HepG2 (cell line): ENCODE data around the gene PTPRD. TPM values are rescaled to one million over a fixed set of nuclear protein-coding genes. Genes with fewer than 3 reads are reported as not detected.

ENCODE experiments used
- ATAC-seq: fragments of 200-7000 bp; cut with Tn5 transposase; 3 replicates; pipeline ENCODE4 v1.9.1; 2020; ENCODE audit warnings: mild to moderate bottlenecking, moderate library complexity
- BruUV-seq: library from RNA; stranded (reverse); fragments of 400-500 nt; replicated peaks from 2 replicates; lab custom pipeline; 2021; lab: Mats Ljungman, UMichigan
- CTCF ChIA-PET: fragments of 300-600 bp; formaldehyde crosslinking; extraction: SDS; loops from one replicate; lab custom pipeline; 2021; ENCODE audit warnings: low total read pairs, inconsistent platforms, low intra/inter-chr PET ratio; lab: Yijun Ruan, JAX
- POLR2A ChIA-PET: fragments of 350-600 bp; sonication (Branson Sonifier 250); formaldehyde crosslinking; loops from one replicate; lab custom pipeline; 2020; ENCODE audit warnings: antibody characterized with exemption, inconsistent platforms; lab: Yijun Ruan, JAX
- DNase-seq: peaks from one replicate; pipeline ENCODE4 v3.0.0-alpha.2; 2015; ENCODE audit warnings: low spot score
- FAIRE-seq: peaks from 3 replicates; lab custom pipeline; 2011; peaks lifted over from hg19 to GRCh38; lab: Jason Lieb, UNC
- H2AFZ ChIP-seq: one replicate; pipeline ENCODE4 v1.6.1; 2011; ENCODE audit warnings: low read length, inconsistent platforms
- H3K27ac ChIP-seq: fragments of 300-600 bp; 3 replicates; pipeline ENCODE4 v1.8.0; 2011; ENCODE audit warnings: mixed run types, mild to moderate bottlenecking, mixed read lengths, low read length, inconsistent platforms; ENCODE audit not compliant: insufficient read depth; ENCODE audit errors: extremely low read length
- H3K27me3 ChIP-seq, 2 experiments: fragments of 200-600 bp in 1 of 2; 2 replicates in 1 of 2; 3 replicates in 1 of 2; pipeline versions ENCODE4 v1.6.0 to v1.8.0; 2011; ENCODE audit warnings: low read length in 2 of 2, mild to moderate bottlenecking in 2 of 2, moderate library complexity in 2 of 2, inconsistent platforms in 1 of 2; ENCODE audit not compliant: insufficient read depth in 2 of 2, control insufficient read depth in 1 of 2
- H3K36me3 ChIP-seq, 2 experiments: fragments of 200-600 bp in 1 of 2; replicated peaks in 1 of 2; 2 replicates in 1 of 2; 3 replicates in 1 of 2; pipeline versions ENCODE4 v1.5.1 to v1.8.0; 2011; ENCODE audit warnings: low read length in 2 of 2, inconsistent platforms in 1 of 2; ENCODE audit not compliant: insufficient read depth in 2 of 2, control insufficient read depth in 1 of 2
- H3K4me1 ChIP-seq: 2 replicates; pipeline ENCODE4 v1.5.1; 2012; ENCODE audit warnings: low read length, inconsistent platforms; ENCODE audit not compliant: insufficient read depth
- H3K4me2 ChIP-seq: 2 replicates; pipeline ENCODE4 v1.6.0; 2011; ENCODE audit warnings: low read depth, low read length, inconsistent platforms
- H3K4me3 ChIP-seq, 3 experiments: fragments of 200-600 bp in 1 of 3; sonication (generic), shearing (Covaris generic) in 1 of 3; replicated peaks in 1 of 3; 2 replicates each; pipeline ENCODE4 v1.5.1; 2011 to 2016; ENCODE audit warnings: low read length in 3 of 3, inconsistent platforms in 2 of 3, low read depth in 2 of 3, mild to moderate bottlenecking in 2 of 3, control low read depth in 1 of 3, mixed read lengths in 1 of 3; ENCODE audit not compliant: insufficient read depth in 1 of 3
- H3K79me2 ChIP-seq: one replicate; pipeline ENCODE4 v1.6.1; 2011; ENCODE audit warnings: low read length, inconsistent platforms; ENCODE audit not compliant: insufficient read depth
- H3K9ac ChIP-seq: 2 replicates; pipeline ENCODE4 v1.6.0; 2011; ENCODE audit warnings: mild to moderate bottlenecking, low read depth, low read length, inconsistent platforms; ENCODE audit not compliant: insufficient read depth
- H3K9me3 ChIP-seq: 2 replicates; pipeline ENCODE4 v1.5.1; 2012; ENCODE audit warnings: mild to moderate bottlenecking, low read length
- H4K20me1 ChIP-seq: 2 replicates; pipeline ENCODE4 v1.6.0; 2011; ENCODE audit warnings: inconsistent platforms, mild to moderate bottlenecking, low read length, moderate library complexity; ENCODE audit not compliant: insufficient read depth
- CEBPG ChIP-seq: IDR thresholded peaks from 2 replicates; pipeline ENCODE4 v1.6.1; 2016
- HMG20A ChIP-seq: IDR thresholded peaks from 2 replicates; pipeline ENCODE4 v1.6.1; 2016; ENCODE audit warnings: borderline replicate concordance
- HNF1A ChIP-seq, 2 experiments: sonication (generic) in 1 of 2; formaldehyde crosslinking in 1 of 2; IDR thresholded peaks; 2 replicates each; pipeline versions ENCODE4 v1.4.0 to v1.6.1; 2016 to 2020; ENCODE audit warnings: borderline replicate concordance in 1 of 2, low read depth in 1 of 2, mild to moderate bottlenecking in 1 of 2, missing genetic modification reagents in 1 of 2
- MLLT10 ChIP-seq: sonication (generic); formaldehyde crosslinking; IDR thresholded peaks from 2 replicates; pipeline ENCODE4 v1.4.0; 2020; ENCODE audit warnings: missing genetic modification reagents
- NCOA5 ChIP-seq: sonication (generic); formaldehyde crosslinking; IDR thresholded peaks from 2 replicates; pipeline ENCODE4 v1.4.0; 2020; ENCODE audit warnings: missing genetic modification reagents
- NCOR1 ChIP-seq: fragments of 200-600 bp; sonication (generic); IDR thresholded peaks from 2 replicates; pipeline ENCODE4 v1.7.0; 2017; ENCODE audit warnings: antibody characterized with exemption, low read length, borderline replicate concordance
- THAP9 ChIP-seq: sonication (generic); formaldehyde crosslinking; IDR thresholded peaks from 2 replicates; pipeline ENCODE4; 2020; ENCODE audit warnings: missing genetic modification reagents, mild to moderate bottlenecking, borderline replicate concordance
- YEATS2 ChIP-seq: sonication (generic); formaldehyde crosslinking; IDR thresholded peaks from 2 replicates; pipeline ENCODE4 v1.4.0; 2020; ENCODE audit warnings: missing genetic modification reagents, borderline replicate concordance
- ZC3H13 ChIP-seq: sonication (generic); formaldehyde crosslinking; IDR thresholded peaks from 2 replicates; pipeline ENCODE4 v1.8.1; 2023; ENCODE audit warnings: mild to moderate bottlenecking, missing genetic modification reagents, moderate library complexity
- ZNF354B ChIP-seq: sonication (generic); formaldehyde crosslinking; IDR thresholded peaks from 2 replicates; pipeline ENCODE4 v1.8.0; 2022; ENCODE audit warnings: mild to moderate bottlenecking, missing genetic modification reagents
- ZNF709 ChIP-seq: sonication (generic); formaldehyde crosslinking; IDR thresholded peaks from 2 replicates; pipeline ENCODE4 v1.5.0; 2020; ENCODE audit warnings: mild to moderate bottlenecking, missing genetic modification reagents
- WGBS: methylation state at CpG from one replicate; pipeline ENCODE4 v1.1.6; 2017; ENCODE audit warnings: low lambda C conversion rate; 5-methylcytosine and 5-hydroxymethylcytosine counted together
- in situ Hi-C: cut with HindIII; loops from 2 replicates; pipeline ENCODE4 v1.10.0; 2017; ENCODE audit warnings: low pct_unique_long_range_greater_than_20kb; ENCODE audit not compliant: extremely low pct_ligation_motif_present
- intact Hi-C: fragments of 100-400 bp; cut with micrococcal nuclease; formaldehyde crosslinking; loops from one replicate; pipeline ENCODE4 v1.10.0; 2022; ENCODE audit not compliant: unreplicated experiment
- polyA plus RNA-seq, 8 experiments: library from polyadenylated mRNA; depleted of rRNA in 3 of 8; stranded (reverse) in 7 of 8; unstranded in 1 of 8; fragments of >200 nt; fragmentation: Illumina TruSeq in 4 of 8; extraction: Trizol in 4 of 8; gene quantifications; 2 replicates each; pipeline versions ENCODE4 v1.2.1 to v1.2.3, GENCODE V29; 2011 to 2016; ENCODE audit warnings: low read depth in 4 of 8, missing spikeins in 1 of 8, mixed read lengths in 1 of 8; ENCODE audit not compliant: insufficient read depth in 1 of 8
- total RNA-seq, 5 experiments: library from RNA; depleted of rRNA; stranded (reverse); fragments of >200 nt; fragmentation: Illumina TruSeq; extraction: Trizol; gene quantifications; 2 replicates each; pipeline ENCODE4 v1.2.3, GENCODE V29; 2016; ENCODE audit warnings: low read depth in 1 of 5

Gene PTPRD
- total and polyA plus RNA-seq, 2 of the 13 experiments (the other 11 are each of a cell fraction or from before 2014, with no cell fraction given) = 0.05 TPM; not detected in 1

GRCh38 chr9:8420416-8420815 lies 2192.4 kb downstream of the PTPRD start:
- H3K79me2 ChIP-seq = no peaks in the 10 kb centered on the region
- in situ Hi-C loops = no loop called here
- ATAC-seq (no peak), FAIRE-seq (no peak), DNase-seq (no peak)
- no TSS peak for BruUV-seq
- H3K9ac ChIP-seq = no peak overlapping the region
- no peaks in the 10 kb centered on the region for H4K20me1 ChIP-seq
- H3K9me3 ChIP-seq = peaks cover 47% of the 10 kb centered on the region
- ChIA-PET CTCF (no interaction called here), POLR2A (no interaction called here)
- TF ChIP-seq ZNF354B (CRISPR knock-in tag) = no peak
- TF ChIP-seq ZNF709 = no peak
- no peak for TF ChIP-seq HMG20A (CRISPR knock-in tag)
- TF ChIP-seq NCOA5 (CRISPR knock-in tag) = no peak
- intact Hi-C loops = no loop called here
- H3K36me3 ChIP-seq = no peaks in the 10 kb centered on the region
- H3K27ac ChIP-seq = no peak overlapping the region
- H3K4me1 ChIP-seq = no peaks in the 10 kb centered on the region
- no peaks in the 10 kb centered on the region for H3K27me3 ChIP-seq
- no peak overlapping the region for H3K4me3 ChIP-seq
- 3% methylated on average over 2 of the region's 2 CpGs for WGBS
- H3K4me2 ChIP-seq = no peak overlapping the region
- no peak overlapping the region for H2AFZ ChIP-seq

- Histone ChIP-seq H3K27me3 (no peaks in the 10 kb centered on the region), H3K79me2 (no peaks in the 10 kb centered on the region), H3K4me2 (no peak overlapping the region), H3K4me3 (no peak overlapping the region), H3K27ac (no peak overlapping the region), H3K9ac (no peak overlapping the region), H3K4me1 (no peaks in the 10 kb centered on the region), H2AFZ (no peak overlapping the region), H4K20me1 (no peaks in the 10 kb centered on the region), H3K36me3 (no peaks in the 10 kb centered on the region), H3K9me3 (peaks cover 46% of the 10 kb centered on the region)
- no peak for ATAC-seq
- POLR2A ChIA-PET = no interaction called here
- WGBS = 2% methylated on average over 3 of the region's 3 CpGs
- intact Hi-C loops (no loop called here), in situ Hi-C loops (no loop called here)
- no peak for FAIRE-seq
- CTCF ChIA-PET = no interaction called here
- DNase-seq = no peak
- no TSS peak for BruUV-seq
- TF ChIP-seq MLLT10 (CRISPR knock-in tag) = no peak
- TF ChIP-seq HNF1A (IDR thresholded peaks at IDR 0.05; ENCODE audit: low read depth) = no peak
- no peak for TF ChIP-seq HNF1A (CRISPR knock-in tag; IDR thresholded peaks at IDR 0.05; ENCODE audit: borderline replicate concordance)
- no peak for TF ChIP-seq CEBPG
- TF ChIP-seq ZC3H13 = no peak
- no peak for TF ChIP-seq NCOR1
- no peak for TF ChIP-seq THAP9 (CRISPR knock-in tag)
- no peak for TF ChIP-seq YEATS2 (CRISPR knock-in tag)
Observed at GRCh38 chr9:8419596-8420275, 2193.1 kb downstream of the PTPRD start.
